Hepatocyte (in vitro differentiated cells): Measurements from ENCODE around the gene PTPN13. TPM values are rescaled to one million over a fixed set of nuclear protein-coding genes. Genes with fewer than 3 reads are reported as not detected.

Experiments used
- DNase-seq: peaks from one replicate; pipeline ENCODE4 v3.0.0-alpha.2; 2016; ENCODE audit warnings: low spot score
- H2AFZ ChIP-seq: fragments of 200-600 bp; sonication (generic); 2 replicates; pipeline ENCODE4 v1.6.0; 2016; ENCODE audit warnings: antibody characterized with exemption, mild to moderate bottlenecking
- H3K27ac ChIP-seq: fragments of 200-600 bp; sonication (generic); 2 replicates; pipeline ENCODE4 v1.5.1; 2016; ENCODE audit warnings: mild to moderate bottlenecking
- H3K27me3 ChIP-seq: fragments of 200-600 bp; sonication (generic); 2 replicates; pipeline ENCODE4 v1.6.1; 2016
- H3K36me3 ChIP-seq: fragments of 200-600 bp; sonication (generic); replicated peaks from 2 replicates; pipeline ENCODE4 v1.5.1; 2016; ENCODE audit warnings: low read depth; ENCODE audit not compliant: insufficient read depth
- H3K4me1 ChIP-seq: fragments of 200-600 bp; sonication (generic); 2 replicates; pipeline ENCODE4 v1.5.1; 2016; ENCODE audit warnings: mild to moderate bottlenecking, moderate library complexity; ENCODE audit not compliant: insufficient read depth
- H3K4me2 ChIP-seq: fragments of 200-600 bp; sonication (generic); 2 replicates; pipeline ENCODE4 v1.6.0; 2016
- H3K4me3 ChIP-seq: fragments of 200-600 bp; sonication (generic); 2 replicates; pipeline ENCODE4 v1.5.1; 2016; ENCODE audit warnings: mild to moderate bottlenecking
- H3K79me2 ChIP-seq: fragments of 200-600 bp; sonication (generic); 2 replicates; pipeline ENCODE4 v1.6.0; 2017; ENCODE audit warnings: mild to moderate bottlenecking
- H3K9me2 ChIP-seq: fragments of 200-600 bp; sonication (generic); replicated peaks from 2 replicates; pipeline ENCODE4 v1.6.0; 2017; ENCODE audit warnings: mild to moderate bottlenecking; ENCODE audit not compliant: insufficient read depth
- H3K9me3 ChIP-seq: fragments of 200-600 bp; sonication (generic); 2 replicates; pipeline ENCODE4 v1.5.1; 2016; ENCODE audit warnings: low read depth, mild to moderate bottlenecking
- H4K20me1 ChIP-seq: fragments of 200-600 bp; sonication (generic); 2 replicates; pipeline ENCODE4 v1.6.0; 2016; ENCODE audit warnings: mild to moderate bottlenecking; ENCODE audit not compliant: insufficient read depth, poor library complexity, severe bottlenecking
- CTCF ChIP-seq: fragments of 200-600 bp; sonication (generic); IDR thresholded peaks from 2 replicates; pipeline ENCODE4 v1.5.1; 2016; ENCODE audit warnings: antibody characterized with exemption, mild to moderate bottlenecking; ENCODE audit not compliant: poor library complexity
- EZH2 ChIP-seq: fragments of 200-600 bp; sonication (generic); IDR thresholded peaks from 2 replicates; pipeline ENCODE4 v1.6.1; 2016; ENCODE audit warnings: antibody characterized with exemption, mild to moderate bottlenecking, borderline replicate concordance
- EZH2phosphoT487 ChIP-seq: fragments of 200-600 bp; sonication (generic); IDR thresholded peaks from one replicate; pipeline ENCODE4 v1.6.1; 2018; ENCODE audit warnings: antibody characterized with exemption, mild to moderate bottlenecking, low read depth, moderate library complexity; ENCODE audit not compliant: unreplicated experiment, severe bottlenecking
- WGBS: methylation state at CpG from one replicate; pipeline ENCODE4 v1.1.6; 2016; ENCODE audit warnings: low lambda C conversion rate; ENCODE audit errors: missing lambda C conversion rate; 5-methylcytosine and 5-hydroxymethylcytosine counted together
- polyA plus RNA-seq: library from polyadenylated mRNA; unstranded; fragments of >200 nt; fragmentation: Nextera tagmentation; extraction: Ambion mirVana; gene quantifications from 2 replicates; pipeline ENCODE4 v1.2.1, GENCODE V29; 2016
- total RNA-seq: library from RNA; depleted of rRNA; stranded (reverse); fragments of >200 nt; gene quantifications from 2 replicates; pipeline ENCODE4 v1.2.3, GENCODE V29; 2014

PTPN13 gene
- total and polyA plus RNA-seq, 2 experiments from 2014 or later = 12.6 to 52.8 TPM

GRCh38 chr4:86586626-86587380 lies 7.3 kb upstream of the PTPN13 start:
- no peak overlapping the region for H3K4me3 ChIP-seq
- 75% methylated on average over 7 of the region's 7 CpGs for WGBS
- DNase-seq = no peak

GRCh38 chr4:86587381-86588140 lies 6.6 kb upstream of the PTPN13 start:
- peak overlapping the region; percentile 25 for H3K27ac ChIP-seq
- H3K4me1 ChIP-seq = peaks cover 7% of the 10 kb centered on the region
- no peak overlapping the region for H3K4me3 ChIP-seq
- no peaks in the 10 kb centered on the region for H3K79me2 ChIP-seq
- TF ChIP-seq EZH2phosphoT487 (no peak), CTCF (no peak), EZH2 (no peak)
- no peaks in the 10 kb centered on the region for H4K20me1 ChIP-seq
- WGBS = 66% methylated on average over 3 of the region's 3 CpGs
- no peak overlapping the region for H2AFZ ChIP-seq
- H3K4me2 ChIP-seq = no peak overlapping the region
- H3K27me3 ChIP-seq = no peaks in the 10 kb centered on the region
- peak; percentile 6 for DNase-seq
- H3K9me3 ChIP-seq = no peaks in the 10 kb centered on the region
- H3K9me2 ChIP-seq = no peaks in the 10 kb centered on the region
- no peaks in the 10 kb centered on the region for H3K36me3 ChIP-seq

More at GRCh38 chr4:86586626-86587380, 7.3 kb upstream of the PTPN13 start:
- no peaks in the 10 kb centered on the region for H3K36me3 ChIP-seq
- H3K9me3 ChIP-seq = no peaks in the 10 kb centered on the region
- no peak overlapping the region for H2AFZ ChIP-seq
- TF ChIP-seq EZH2 = no peak
- TF ChIP-seq CTCF = no peak
- TF ChIP-seq EZH2phosphoT487 = no peak
- H3K27ac ChIP-seq = peak overlapping the region; percentile 25
- H3K9me2 ChIP-seq = no peaks in the 10 kb centered on the region
- H3K79me2 ChIP-seq = no peaks in the 10 kb centered on the region
- peaks cover 3% of the 10 kb centered on the region for H3K4me1 ChIP-seq
- H3K4me2 ChIP-seq = no peak overlapping the region
- no peaks in the 10 kb centered on the region for H4K20me1 ChIP-seq
- H3K27me3 ChIP-seq = no peaks in the 10 kb centered on the region

- Histone ChIP-seq H3K4me2 (peak overlapping the region; percentile 77), H3K27ac (peak overlapping the region; percentile 71), H4K20me1 (no peaks in the 10 kb centered on the region), H3K79me2 (peaks cover 25% of the 10 kb centered on the region), H3K9me2 (no peaks in the 10 kb centered on the region), H3K27me3 (no peaks in the 10 kb centered on the region), H3K4me1 (peaks cover 27% of the 10 kb centered on the region), H3K4me3 (no peak overlapping the region), H3K9me3 (no peaks in the 10 kb centered on the region), H3K36me3 (no peaks in the 10 kb centered on the region), H2AFZ (peak overlapping the region; percentile 82)
- TF ChIP-seq EZH2 = no peak
- no peak for TF ChIP-seq EZH2phosphoT487
- TF ChIP-seq CTCF = no peak
- 63% methylated on average over 3 of the region's 3 CpGs for WGBS
- DNase-seq = no peak
These were observed 1.4 kb upstream of the PTPN13 start for GRCh38 chr4:86592553-86593249.
